GM19452 (cell line): Measurements from ENCODE around the gene HSD17B13.
"Not testable (repeated sequence)": the region's sequence is repeated elsewhere in the genome, so short reads cannot be mapped to it uniquely, and the experiment has no call there.

ENCODE experiments used
- ATAC-seq: cut with Tn5 transposase; IDR thresholded peaks from one replicate; pipeline ENCODE4 v1.9.1; 2021; ENCODE audit not compliant: unreplicated experiment

HSD17B13 gene, protein sequence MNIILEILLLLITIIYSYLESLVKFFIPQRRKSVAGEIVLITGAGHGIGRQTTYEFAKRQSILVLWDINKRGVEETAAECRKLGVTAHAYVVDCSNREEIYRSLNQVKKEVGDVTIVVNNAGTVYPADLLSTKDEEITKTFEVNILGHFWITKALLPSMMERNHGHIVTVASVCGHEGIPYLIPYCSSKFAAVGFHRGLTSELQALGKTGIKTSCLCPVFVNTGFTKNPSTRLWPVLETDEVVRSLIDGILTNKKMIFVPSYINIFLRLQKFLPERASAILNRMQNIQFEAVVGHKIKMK

DNA sequence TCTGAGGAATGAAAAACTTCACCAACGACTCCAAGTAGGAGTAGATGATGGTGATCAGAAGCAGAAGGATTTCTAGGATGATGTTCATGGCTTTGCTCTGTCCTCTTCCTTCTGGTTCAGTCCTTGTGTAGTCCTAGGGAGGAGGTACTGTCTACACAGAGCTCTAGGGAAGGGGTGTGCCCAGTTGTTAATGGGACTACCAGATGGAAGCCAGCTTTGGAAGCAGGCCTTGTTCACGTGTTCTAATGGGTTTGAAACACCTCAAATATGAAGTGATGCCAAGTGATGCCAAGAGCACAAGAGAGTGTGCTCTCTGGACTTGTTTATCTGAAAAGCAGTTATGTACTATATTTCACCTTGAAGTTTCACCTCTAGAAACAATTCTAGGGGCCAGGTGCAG is at the start of gene HSD17B13:
TSS of gene HSD17B13 (minus strand) at position 129 of the 400 bp plus-strand sequence. CDS start at position 88, 41 bp downstream.
- ATAC-seq = no peak

DNA sequence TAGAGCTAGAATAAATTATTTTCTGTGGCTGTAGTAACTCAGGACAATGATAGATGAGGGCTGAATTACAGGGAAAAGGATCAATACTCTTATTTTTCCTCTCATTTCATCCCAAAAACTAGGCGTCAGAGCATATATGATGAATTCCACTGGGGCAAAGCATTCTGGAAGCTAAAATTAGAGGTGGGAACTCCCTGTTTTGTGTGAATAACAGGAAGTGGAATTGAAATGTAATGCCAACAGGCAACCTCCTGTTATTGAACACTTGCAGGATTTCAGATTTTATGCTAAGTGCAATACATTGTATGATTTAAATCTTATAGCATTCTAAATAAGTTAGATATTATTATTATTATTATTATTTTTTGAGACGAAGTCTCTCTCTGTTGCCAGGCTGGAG is 47.4 kb upstream of the HSD17B13 start:
- ATAC-seq = no peak

DNA sequence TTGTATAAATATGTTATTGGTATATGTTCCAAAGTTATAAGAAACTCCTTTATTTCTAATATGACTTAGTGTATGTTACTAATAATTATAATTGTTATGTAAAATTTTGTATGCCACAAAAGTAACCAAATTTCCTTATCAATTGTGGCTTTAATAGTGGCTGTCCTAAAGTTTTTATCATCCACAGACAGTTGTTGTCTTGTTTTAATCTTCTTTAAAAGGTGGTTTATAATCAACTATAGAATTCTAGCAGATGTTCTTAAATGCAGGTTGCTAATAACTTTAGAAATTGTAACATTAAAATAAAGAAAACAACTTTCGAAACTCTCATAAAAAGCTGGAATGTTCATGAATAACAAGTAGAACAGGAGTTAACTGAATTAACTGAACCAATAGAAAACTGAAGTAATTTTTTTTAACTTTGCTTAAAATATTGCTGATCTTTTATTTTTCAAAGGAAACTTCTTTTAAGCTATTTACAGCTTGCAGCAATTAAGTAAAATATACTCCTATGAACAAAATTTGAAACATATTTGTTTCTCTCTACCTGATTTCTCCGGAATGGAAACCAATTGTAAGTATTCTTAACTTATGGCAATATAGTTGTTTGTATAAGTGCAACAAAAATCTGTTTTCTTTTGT is 44.0 kb upstream of the HSD17B13 start:
- ATAC-seq = no peak

DNA sequence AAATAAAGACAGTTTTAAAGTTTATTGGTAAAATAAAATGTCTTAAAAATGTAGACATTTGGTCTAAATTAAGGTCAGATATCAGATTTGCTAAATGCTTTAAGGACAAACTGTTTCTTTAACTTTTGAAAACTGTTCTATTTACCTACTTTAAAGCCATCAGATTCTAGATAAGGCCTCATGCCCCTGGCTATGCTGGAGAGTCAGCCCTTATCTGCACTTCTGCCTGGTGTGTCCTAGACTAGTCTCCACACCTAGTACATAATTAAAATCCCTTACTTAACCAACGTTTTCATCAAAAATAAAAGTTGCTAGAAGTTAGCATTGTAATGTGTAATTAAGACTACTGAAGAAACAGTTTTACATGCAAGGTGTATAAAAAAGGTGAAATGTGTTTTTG is 42.7 kb upstream of the HSD17B13 start:
- ATAC-seq = no peak

DNA sequence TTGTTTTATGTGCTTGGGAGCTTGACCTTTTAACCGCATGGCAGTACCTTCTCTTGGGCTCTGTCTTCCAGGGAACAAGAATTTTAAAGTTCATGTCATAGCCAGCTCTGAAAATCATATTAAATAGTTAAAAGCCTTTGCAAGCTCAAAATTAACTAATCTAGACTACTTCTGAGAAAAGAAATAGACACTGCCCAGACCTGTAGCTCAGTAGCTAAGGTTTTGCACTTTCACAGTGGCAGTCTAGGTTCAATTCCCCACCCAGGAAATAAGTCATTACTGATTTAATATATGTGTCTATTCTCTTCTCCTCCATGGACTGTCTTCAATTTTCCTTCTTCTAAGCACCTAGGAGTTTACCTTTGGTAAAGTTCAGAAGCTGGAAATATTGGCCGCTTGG is 40.9 kb upstream of the HSD17B13 start:
- ATAC-seq = no peak

DNA sequence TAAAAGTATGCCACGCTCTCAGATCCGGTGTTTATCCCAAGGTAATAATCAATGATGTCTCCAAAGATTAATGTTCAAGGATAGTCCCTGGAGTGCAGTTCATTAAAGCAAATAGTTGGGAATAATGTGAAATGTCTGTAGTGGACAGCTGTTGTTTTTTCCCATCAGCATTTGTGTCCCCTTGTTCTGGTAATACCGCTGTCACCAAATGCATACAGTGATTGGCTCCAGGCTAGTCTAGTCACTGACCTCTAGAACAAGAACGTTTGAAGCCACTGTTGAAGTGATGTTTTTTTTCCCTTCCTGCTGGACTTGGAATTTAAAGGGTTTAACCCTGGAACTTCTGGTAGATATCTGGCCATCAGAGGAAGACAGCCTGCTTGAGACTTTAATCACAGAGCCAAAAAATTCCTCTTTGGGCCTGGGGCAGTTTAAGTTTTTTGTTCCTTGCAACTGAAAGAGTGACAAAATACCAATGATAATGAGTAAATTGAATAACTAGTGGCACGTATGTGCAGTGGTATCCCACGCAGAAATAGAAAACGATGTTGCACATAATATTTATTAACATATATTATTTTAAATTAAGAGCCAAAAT is 37.8 kb upstream of the HSD17B13 start:
- ATAC-seq = no peak

DNA sequence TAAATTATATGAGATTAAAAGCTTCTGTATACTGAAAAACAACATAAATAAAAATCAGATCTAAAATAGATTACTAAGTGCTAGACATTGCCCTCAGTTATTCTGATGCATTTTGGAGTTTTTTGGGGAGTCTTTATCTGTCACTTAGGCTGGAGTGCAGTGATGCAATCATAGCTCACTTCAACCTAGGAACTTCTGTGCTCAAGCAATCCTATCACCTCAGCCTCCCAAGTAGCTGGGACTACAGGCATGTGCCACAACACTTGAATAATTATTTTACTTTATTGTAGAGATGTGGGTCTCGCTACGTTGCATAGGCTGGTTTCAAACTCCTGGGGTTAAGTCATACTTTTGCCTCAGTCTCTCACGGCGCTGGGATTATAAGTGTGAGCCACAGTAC is 36.6 kb upstream of the HSD17B13 start:
- ATAC-seq = no peak

DNA sequence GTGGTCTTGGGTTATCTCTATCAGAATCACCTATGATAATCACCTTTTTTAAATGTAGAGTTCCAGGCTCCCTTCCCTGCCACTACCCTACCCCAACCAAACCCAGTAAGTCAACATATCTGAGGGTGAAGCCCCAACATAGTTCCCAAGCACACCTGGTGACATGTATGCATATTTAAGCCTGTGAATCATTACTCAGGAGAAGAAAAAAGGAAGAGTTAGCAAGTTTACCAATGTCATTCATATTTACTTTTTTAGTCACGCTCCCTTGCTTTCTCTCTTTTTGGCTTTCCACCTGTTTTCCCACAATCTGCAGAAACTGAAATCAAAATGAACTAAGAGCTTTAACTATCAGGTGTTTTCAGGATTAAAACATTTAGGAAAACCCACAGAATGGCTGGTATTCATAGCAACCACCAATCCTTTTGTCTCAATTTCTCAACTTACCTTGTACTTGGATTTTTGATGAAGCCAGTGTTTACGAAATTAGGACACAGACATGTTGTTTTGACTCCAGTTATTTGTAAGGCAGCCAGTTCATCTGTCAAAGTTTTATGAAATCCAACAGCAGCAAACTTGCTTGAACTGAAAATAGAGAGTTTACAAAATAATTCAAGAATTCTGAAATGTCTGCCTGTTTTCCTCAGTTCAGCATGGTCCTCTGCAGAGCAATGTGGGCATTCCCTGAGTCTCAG is 34.3 kb upstream of the HSD17B13 start:
- no peak for ATAC-seq

DNA sequence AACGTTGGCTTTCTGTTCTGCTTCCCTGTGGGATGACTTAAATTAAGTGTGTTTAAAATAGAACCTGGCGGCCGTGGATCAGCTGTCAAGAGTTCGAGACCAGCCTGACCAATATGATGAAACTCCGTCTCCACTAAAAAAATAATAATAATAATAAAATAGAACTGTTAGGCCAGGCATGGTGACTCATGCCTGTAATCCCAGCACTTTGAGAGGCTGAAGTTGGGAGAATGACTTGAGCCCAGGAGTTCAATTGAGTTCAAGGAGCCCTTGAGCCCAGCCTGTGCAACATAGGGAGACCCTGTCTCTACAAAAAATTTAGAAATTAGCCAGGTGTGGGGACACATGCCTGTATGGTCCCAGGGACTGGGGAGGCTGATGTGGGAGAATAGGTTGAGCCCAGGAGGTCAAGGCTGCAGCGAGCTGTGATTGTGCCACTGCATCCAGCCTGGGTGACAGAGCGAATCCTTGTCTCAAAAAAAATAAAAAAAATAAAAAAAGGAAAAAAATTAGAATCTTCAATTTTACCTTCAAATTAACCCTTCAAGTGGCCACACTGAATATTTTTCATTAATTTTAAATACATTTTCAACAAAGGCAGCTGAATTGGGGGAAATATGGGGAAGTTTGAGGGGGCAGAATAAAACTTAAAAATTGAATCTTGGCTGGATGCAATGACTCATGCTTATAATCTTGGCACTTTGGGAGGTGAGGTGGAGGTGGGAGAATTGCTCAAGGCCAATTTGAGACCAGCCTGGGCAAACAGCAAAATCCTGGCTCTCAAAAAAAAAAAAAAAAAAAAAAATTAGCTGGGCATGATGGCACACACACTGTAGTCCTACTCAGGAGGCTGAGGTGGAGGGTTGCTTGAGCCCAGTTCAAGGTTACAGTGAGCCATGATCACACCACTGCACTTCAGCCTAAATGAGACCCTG is 31.8 kb upstream of the HSD17B13 start:
- no peak for ATAC-seq

DNA sequence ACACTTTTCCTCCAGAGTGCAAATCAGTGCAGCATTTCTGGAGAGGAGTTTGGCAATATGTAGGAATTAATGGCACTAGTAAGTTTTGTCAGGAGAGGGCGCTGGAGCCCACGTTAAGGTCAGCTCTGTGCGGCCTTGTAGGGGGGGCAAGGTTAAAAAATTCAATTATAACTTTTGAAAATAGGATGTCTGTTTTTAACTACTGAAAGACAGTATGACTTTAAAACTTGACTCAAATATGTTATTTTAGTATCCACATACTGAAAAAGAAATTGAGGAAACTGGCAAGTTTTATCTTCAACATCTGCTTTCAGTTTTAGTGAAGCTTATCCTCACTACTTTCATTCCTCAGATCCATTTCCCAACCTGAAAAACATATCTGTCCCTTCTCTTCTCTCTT is 30.9 kb upstream of the HSD17B13 start:
- ATAC-seq = peak; percentile 84

DNA sequence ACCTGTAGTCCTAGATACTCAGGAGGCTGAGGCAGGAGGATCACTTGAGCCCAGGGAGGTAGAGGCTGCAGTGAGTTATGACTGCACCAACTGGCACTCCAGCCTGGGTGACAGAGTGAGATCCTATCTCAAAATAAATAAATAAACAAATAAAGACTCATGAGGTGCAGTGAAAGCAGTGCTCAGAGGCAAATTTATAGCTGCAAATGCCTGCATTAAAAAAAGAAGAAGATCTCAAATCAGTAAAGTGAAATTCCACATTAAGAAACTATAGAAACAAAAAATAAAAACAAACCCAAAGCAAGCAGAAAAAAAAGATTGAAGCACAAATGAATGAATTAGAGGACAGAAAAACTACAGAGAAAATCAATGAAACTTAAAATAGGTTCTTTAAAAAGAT is 22.5 kb upstream of the HSD17B13 start:
- ATAC-seq = no peak

DNA sequence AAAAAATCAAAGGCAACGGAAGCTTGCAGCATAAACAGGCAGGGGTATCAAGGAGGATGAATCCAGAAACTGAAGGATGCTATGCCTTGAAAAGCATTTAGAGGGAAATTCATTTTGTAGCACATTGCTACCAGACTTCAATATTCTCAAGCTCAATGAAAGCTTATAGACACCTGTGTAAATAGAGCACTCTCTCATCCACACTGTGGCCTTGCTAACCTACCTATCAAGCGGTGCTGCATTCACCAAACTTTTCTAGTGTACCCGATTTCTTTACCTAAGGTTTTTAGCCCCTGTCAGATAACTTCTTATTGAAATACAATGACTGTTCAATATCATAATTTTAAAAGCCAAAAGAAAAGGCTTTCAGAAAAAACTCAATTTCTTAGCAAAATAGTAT is 20.2 kb upstream of the HSD17B13 start:
- ATAC-seq = no peak

DNA sequence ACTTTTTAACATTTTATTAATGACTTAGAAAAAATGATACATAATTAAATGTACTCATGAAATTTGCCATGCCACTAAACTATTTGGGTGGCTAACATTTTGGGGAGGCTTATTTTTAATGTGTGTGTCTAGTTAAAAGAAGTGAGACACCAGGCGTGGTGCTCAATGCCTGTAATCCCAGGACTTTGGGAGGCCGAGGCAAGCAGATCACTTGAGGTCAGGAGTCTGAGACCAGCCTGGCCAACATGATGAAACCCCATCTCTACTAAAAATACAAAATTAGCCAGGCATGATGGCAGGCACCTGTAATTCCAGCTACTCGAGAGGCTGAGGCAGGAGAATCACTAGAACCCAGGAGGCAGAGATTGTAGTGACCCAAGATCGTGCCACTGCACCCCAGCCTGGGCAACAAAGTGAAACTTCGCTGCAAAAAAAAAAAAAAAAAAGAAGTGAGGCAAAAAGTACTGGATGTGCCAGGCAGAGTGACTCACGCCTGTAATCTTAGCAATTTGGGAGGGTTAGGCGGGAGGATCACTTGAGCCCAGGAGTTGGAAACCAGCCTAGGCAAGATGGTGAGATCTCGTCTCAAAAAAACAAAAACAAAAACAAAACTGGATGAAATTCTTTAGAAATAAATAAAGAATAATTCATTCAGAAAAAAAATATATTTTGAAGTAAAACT is 19.4 kb upstream of the HSD17B13 start:
- ATAC-seq = not testable (repeated sequence)

DNA sequence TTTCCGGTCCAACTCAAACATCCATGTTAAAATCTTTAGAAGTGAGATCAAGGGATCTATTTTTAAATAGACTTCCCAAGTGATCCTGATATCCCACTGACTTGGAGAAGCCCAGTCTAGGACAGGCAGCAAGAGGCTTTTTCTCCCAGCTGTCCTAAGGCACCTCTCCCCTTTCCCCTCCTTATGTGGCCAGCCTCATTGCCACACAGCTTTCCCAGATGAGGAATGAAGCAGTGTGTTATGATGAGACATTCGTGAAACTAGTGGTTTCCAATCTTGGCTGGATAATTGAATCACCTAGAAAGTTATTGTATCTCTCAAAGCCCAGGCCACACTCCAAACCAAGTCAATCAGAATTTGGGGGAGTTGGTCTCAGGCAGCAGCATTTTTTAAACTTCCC is 16.8 kb upstream of the HSD17B13 start:
- no peak for ATAC-seq

DNA sequence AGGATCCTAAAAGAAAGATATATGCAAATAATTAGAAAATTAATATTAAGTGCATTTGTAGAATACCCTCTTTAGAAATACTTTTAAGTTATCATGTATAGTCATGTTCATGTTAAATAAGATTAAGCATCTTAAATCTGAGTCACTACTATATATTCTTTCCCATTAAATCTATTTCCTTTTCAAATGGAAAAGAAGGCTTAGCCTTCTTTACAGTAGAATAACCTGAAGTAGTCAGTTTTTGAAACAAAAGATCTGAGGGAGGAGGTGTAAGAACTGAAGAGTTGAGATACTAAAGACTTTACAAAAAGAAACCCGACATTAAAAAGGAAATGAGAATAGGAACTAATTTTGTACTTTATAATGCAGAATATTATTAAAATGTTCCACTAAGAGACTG is 14.7 kb upstream of the HSD17B13 start:
- ATAC-seq = no peak

DNA sequence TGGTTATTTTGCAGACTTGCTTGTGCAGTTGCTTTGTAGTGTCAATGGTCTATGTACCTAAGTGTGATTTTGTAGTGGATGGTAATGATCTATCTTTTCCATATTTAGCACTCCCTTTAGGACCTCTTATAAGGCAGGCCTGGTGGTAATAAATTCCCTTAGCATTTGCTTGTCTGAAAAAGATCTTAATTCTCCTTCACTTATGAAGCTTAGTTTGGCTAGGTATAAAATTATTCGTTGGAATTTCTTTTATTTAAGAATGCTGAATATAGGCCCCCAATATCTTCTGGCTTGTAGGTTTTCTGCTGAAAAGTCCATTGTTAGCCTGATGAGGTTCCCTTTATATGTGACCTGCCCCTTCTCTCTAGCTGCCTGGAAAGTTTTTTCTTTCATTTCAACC is 10.6 kb upstream of the HSD17B13 start:
- ATAC-seq = no peak

DNA sequence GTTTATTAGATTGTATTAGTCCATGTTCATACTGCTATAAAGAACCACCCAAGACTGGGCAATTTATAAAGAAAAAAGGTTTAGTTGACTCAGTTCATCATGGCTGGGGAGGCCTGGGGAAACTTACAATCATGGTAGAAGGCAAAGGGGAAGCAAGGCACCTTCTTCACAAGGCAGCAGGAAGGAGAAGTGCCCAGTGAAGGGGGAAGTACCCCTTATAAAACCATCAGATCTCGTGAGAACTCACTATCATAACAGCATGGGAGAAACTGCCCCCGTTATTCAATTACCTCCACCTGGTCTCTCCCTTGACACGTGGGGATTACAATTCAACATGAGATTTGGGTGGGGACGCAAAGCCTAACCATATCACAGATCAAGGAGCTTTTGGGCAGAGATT is 8.1 kb upstream of the HSD17B13 start:
- no peak for ATAC-seq

DNA sequence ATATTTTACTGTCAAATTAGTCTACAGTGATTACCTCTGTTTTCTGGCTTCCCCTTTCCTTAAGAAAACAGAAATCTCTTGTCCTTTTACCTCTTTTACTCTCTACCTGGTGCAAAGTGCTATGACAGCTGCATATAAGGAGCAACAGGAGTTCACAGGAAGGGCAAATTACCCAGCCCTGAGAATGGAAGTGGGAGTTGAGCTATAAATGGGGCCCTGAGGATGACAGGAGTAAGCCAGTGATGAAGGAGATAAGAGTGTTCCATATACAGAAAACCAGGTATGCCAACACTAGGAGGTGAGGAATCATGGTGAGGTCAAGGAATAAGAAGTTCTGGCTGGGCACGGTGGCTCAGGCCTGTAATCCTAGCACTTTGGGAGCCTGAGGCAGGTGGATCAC is 4.5 kb upstream of the HSD17B13 start:
- ATAC-seq = no peak

DNA sequence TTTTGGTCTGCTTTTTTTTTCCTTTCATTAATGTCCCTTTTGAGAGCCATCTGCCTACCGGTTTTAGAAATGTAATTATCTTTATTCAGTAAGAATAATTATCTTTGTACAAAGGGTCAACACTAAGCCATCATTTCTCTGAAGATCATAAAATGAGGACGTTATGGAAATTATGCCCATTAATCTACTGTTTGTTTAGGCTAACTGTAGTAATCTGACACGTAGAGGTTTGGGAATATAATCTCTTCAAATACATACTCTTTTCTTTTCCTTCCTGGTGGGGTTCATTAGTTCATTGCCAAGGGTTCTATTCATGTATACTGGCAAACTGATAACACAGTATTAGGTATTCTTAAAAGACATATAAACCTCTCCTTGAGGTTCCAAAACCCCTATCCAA is 3.8 kb upstream of the HSD17B13 start:
- ATAC-seq = no peak

DNA sequence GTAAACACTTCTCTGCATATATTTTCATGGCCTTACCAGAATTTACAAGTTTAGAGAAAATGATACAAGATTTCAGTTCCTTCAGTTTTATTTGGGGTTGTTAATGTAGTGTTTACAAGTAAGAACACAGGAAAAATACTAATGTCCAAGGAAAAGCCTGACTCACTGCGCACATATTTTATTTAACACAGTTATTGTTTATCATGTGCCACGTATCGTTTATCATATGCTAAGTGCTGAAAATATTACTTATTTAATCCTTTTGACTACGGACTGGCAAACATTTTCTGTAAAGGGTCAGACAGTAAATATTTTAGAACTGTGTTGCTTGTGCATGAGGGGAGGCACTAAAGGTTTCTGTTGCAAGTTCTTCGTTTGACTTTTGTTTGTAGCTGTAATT is 794 bp downstream of the HSD17B13 start:
- no peak for ATAC-seq
